Umbilical cord (tissue), 2 donors: ENCODE results near the gene NECAB2. TPM values are rescaled to one million over a fixed set of nuclear protein-coding genes. Genes with fewer than 3 reads are reported as not detected.

Experiments used
- DNase-seq: peaks from one replicate; pipeline ENCODE4 v3.0.0-alpha.2; 2015; ENCODE audit warnings: low spot score
- total RNA-seq: library from RNA; depleted of rRNA; stranded (reverse); fragments of >200 nt; gene quantifications from one replicate; pipeline ENCODE4 v1.2.3, GENCODE V29; 2014; ENCODE audit warnings: low replicate concordance; ENCODE audit not compliant: insufficient read depth

Gene NECAB2
- total RNA-seq, 1 donor from 2014 or later: 6.5 TPM

DNA sequence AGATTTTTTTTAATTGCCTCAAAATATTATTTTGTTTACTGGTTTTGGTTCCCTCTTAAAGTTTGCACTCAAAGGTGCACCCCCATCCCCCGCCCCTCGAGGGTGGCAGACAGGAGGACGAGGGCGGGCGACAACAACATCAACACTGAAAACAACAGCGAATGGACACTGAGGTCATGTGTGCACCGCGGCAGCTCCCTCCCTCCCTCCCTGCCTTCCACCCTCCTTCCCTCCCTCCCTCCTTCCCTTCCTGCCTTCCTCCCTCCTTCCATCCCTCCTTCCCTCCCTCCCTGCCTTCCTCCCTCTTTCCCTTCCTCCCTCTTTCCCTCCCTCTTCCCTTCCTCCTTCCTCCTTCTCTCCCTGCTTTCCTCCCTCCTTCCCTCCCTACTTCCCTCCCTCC, 16.5 kb upstream of the NECAB2 start:
- DNase-seq: no peak

DNA sequence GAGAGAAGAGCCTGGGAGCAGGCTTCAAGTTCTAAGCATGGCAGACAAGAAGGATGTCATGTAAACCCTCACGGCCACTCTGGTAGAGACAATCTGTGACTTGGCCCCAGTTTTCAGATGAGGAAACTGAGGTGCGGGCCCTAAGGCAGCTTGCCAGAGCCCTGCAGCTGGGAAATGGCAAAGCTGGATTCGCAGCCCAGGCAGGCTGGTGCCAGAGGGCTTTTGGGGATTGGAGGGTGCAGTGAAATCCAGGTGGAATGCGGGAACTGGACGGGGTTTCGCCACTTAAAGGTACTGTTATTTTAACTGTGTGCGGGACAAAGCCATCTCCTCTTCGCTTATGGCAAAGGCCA, 15.5 kb upstream of the NECAB2 start:
- no peak for DNase-seq

DNA sequence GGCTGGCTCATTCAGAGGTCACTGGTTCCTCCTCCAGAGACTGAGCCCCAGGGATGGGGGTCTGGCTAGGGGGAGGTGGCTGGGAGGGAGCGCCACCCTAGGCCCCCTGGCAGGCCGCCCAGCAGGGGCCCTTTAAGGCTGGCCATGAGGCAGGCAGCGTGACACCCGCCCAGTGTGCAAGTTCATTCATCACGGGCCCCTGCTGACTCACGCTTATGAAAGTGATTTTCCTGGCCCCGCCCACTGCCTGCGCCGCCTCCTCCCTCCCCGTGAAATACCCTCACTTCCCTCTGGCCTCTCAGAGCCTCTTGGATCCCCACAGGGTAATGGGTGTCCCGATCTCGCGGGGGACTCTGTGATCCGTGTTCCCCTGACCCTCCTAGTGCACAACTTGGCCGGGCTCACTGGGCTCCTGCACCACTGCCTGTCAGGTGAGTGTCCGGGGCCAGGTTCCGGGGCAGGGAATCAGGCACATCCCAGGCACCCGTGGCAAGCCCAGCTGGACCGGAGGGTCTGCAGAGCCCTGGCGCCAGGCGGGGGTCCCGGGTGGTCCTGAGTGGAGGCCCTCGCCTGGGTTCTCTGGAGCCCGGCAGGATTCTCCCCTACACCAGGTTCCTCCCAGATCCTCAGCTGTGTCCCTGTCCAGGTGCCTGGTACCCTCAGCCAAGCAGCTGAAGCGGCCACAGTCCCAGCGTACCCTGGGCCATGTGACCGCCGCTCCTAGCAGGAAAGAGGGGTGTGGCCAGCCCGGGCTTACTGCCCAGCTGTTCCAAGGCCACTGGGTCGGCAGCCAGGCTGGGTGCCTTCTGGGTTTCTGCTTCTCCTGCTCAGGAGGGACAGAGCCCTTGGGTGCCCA, 14.9 kb upstream of the NECAB2 start, which contains the start of gene OSGIN1:
TSS of gene OSGIN1 (plus strand) at position 301 of the 856 bp plus-strand sequence. CDS start 4,432 bp downstream, outside the sequence.
- DNase-seq: peak; percentile 91

DNA sequence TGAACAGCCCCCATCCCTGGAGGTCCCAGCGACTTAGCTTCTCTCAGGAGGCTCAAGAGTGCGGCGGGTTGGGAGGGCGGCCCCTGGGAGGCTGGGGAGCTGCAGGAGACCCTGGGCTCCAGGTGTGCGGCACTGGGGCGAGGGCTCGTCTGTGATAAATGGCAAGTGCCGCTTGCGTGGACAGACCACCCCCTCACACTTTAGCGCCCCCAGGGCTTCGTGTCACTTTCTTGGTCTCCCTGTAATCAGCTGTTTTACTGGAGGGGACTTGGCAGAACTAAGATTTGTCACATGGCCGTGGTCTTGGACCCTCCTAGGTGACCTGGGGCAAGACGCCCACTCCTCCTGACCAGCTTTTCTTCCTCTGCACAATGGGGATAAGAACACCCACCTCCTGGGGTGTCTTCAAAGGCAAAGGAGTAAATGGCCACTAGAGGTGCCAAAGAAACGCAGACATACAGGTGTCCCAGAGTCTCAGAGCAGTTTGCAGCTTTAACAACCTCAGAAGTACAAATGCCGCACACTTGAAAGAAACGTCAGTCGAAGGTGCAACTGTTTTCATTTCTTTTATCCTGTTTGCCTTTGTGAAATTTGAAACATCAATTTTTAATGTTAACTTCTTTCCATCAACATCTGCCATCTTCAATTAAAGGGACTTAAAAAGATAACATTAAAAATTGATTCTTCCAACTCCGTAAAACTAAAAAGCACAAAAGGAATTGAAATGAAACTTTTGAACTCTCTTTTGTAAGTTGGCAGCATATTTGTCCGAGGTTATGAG, 14.1 kb upstream of the NECAB2 start:
- peak; percentile 28 for DNase-seq

DNA sequence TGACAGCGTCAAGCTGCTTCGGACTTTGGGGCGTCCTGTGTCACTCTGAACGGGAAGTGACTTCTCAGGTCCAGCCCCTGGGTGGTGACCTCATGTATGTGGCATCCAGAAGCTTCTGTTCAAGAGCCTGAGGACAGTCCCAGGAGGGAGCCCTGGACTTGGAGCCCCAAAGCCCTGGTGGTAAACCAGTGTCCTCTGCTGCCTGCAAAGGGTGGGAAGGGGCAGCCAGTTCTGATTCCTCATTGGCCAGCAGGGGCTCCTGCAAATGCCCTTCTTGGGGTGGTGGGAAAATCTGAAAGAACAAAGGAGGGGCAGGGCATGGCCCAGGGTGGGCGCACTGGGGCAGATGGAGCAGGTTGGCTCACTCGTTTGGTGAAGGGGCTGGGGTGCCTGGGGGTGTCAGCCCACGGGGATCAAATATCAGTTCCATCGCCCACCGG, 13.4 kb upstream of the NECAB2 start:
- DNase-seq: peak; percentile 42

DNA sequence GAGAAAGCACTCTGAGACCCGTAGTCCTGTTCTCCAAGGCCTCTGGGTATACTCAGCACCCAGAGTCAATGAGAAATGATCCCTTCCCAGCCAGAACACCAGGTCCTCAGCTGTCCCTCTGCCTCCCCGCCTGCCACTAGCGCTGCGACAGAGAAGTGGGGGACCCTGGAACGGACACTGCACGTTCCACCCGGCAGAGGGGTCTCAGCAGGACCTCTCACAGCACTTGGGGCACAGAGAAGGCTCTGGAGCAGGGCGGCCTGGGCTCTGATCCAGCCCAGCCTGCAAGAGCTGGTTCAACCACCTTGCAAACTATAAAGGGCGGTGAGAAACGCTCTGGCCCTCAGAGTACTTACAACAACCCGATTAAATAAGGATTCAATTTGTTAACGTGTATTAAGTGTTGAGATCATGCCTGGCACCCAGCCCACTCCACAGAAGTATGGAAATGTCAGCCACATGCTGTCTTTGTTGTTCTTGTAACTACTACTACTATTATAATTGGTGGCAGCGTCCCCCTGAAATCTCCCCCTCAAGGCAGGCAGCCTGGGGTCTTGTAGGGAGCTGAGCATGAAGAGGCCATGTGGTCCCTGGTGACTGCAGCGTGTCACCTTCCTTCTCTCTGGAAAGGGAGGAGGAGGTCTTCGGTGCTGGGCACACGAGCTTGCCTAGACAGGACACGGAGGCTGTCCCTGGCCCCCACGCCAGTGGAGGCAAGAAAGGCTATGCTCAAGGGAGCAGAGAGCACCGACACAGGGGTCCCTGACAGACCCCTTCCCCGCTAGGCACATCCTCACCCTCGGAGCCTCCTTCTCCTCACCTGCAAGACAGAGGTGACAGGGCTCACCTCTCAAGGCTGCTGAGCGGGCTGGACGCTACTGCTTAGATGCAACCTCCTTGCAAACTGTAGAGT, 12.6 kb upstream of the NECAB2 start:
- no peak for DNase-seq

DNA sequence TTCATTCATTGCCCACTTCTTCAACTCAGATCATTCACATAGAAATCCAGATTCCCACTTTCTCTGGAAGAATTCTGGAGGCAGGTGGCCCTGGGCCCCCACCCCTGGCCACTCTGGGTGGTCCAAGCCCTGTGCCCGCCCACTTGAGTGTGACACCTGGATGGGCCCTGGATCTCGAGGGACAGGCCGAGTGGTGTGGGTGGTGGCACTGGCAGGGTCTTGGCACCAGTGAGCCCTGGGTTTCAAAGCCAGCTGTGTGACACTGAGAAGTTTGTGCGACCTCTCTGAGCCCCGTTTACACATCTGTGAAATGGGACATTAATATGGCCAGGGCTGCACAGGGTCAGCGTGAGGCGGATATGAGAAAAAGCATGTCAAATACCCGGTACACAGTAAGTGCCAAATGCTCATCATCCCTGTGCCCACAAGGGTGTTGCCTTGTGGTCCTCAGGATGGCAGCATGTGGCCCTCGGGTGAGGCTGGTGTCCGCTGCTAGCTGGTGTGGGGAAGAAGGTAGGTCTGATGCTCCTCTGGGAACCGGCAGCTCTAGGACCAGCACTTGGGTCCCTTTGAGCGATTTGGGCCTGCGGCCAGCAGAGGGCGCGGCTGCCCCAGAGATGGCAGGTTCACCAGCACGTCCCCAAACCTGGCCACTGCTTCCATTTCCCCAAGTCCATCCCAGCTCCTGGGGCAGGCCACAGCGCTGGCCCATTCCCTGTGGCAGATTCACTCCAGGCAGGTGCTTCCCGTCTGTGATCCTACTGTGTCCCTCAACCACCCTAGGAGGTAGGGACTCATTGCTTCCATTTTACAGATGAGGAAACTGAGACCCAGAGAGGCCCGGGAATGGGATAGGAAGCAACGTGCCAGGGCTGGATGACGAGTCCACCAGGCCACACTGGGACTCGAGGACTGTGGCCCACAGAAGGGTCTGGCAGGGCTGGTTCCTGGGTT, 11.4 kb upstream of the NECAB2 start:
- peak; percentile 73 for DNase-seq

DNA sequence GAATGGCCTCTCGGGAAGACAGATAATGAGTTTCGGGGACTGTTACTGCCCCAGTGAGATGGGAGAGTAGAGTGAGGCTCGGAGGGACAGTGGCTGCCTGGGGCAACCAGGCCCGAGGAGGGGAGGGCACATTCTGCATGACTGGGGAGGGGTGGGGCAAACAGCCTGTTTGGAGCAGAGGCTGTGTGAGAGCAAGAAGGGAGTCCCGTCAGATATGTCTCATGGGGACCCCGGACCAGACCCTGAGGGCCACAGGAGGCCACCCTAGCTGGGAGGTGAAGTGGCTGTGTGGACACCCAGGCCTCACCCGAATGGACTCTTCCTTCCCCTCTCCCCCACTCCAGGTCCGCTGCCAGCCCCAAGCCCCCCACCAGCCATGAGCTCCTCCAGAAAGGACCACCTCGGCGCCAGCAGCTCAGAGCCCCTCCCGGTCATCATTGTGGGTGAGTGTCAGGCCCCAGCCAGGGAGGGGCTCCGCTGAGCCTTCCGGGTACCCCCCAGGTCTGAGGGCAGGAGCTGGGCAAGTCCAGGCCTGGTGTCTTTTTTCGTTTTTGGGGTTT, 10.7 kb upstream of the NECAB2 start:
- no peak for DNase-seq

DNA sequence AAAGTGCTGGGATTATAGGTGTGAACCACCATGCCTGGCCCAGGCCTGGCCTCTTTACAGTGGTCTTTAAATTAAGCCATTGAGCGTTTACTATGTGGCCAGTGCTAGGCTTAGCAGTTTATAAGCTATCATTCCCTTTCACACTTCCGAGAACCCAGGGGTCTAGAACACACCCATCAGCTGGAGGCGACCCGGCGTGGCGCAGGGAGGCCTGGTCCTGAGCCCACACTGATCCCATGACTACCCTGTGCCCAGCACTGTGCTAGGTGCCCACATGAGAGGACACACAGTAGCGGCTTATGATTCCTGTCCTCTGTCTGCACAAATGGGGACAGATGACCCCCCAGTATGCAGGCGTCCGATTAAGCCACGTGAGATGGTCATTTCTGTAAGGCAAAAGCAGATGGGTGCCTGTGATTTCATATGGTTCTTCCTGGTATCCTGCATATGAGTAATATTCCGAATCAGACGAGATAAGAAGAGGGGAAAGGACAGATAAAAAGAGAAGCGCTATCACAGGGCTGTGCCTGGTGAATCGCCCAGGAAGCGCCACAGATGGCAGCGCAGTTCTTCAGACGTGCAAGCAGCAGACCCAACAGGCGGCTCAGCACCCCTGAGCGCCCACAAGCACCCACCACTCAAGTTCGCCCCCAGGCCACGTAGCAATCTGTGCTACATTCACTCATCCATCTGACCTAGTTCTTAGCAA, 9.8 kb upstream of the NECAB2 start:
- peak; percentile 63 for DNase-seq

DNA sequence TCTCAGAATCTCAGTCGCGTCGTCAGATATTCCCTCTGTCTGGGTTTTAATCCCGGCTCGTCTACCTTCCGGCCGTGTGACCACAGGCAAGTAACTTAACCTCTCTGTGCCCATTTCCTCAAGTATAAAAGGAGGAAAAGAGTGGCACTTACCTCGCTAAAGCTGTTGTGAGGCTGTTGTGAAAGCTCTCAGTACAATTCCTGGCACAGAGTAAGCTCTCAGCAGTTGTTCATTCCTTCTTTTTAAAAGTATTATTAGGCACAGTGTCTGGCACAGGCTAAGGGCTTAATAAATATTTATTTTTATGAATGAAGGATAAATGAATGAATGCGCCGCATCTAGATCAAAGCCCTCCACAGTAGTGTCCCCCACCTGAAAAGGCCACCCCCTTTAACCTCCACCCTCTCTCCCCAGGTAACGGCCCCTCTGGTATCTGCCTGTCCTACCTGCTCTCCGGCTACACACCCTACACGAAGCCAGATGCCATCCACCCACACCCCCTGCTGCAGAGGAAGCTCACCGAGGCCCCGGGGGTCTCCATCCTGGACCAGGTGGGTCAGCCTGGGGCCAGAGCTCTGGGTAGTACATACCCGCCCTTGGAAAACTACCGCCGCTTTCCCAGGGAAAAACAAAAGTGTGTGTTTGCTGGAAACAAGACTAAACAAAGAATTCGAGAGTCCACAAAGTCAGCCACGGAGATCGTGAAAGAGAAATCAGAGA, 9.0 kb upstream of the NECAB2 start:
- peak; percentile 53 for DNase-seq

DNA sequence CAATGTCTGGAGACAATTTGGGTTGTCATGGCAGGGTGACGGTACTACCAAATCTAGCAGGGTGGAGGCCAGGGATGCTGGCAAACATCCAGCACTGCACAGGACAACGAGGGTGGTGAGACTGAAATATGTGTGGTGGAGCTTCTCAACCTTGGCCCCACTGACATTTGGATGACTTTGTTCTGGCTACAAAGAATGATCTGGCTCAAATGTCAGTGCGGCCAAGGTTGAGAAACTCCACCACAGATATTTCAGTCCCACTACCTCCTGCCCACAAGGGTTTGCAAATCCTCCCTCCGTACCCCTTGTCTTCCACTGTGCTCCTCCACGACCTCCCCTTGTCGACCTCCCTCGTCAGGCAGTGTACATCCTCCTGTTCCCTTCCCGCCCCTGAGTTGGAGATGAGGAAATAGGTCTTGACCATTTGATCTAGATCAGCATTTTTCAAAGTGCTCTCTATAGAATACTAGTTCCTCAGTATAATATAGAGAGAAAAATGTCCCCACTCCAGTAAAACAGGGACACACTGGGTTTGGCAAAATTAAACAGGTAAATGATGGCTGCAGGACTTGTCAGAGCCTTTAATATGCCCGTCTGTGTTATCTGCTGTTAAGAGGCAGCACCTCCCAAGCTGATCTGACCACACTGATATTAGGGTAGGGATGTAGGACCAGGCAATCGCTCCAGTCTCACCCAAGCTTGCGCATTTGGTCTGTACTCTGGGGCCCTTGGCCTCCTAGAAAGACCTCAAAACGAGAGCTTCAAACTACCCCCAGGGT, 8.2 kb upstream of the NECAB2 start:
- DNase-seq: no peak

DNA sequence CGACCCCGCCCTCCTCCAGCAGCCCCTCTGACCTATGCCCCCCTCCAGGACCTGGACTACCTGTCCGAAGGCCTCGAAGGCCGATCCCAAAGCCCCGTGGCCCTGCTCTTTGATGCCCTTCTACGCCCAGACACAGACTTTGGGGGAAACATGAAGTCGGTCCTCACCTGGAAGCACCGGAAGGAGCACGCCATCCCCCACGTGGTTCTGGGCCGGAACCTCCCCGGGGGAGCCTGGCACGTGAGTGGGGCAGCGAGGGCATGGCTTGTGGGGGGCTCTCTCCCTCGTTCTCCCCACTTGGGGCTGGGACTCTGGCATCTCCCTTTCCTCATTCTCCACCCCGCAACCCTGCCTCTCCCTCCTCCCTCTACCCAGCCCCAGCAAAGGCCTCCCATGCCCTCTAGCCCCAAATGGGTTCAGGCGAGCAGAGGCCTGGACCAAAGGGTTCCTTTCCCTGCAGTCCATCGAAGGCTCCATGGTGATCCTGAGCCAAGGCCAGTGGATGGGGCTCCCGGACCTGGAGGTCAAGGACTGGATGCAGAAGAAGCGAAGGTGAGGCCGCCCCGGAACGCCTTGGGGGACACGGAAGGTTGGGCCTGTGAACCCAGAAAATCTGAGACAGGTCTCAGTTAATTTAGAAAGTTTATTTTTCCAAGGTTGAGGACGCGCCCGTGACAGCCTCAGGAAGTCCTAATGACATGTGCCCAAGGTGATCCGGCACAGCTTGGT, 7.4 kb upstream of the NECAB2 start:
- no peak for DNase-seq

DNA sequence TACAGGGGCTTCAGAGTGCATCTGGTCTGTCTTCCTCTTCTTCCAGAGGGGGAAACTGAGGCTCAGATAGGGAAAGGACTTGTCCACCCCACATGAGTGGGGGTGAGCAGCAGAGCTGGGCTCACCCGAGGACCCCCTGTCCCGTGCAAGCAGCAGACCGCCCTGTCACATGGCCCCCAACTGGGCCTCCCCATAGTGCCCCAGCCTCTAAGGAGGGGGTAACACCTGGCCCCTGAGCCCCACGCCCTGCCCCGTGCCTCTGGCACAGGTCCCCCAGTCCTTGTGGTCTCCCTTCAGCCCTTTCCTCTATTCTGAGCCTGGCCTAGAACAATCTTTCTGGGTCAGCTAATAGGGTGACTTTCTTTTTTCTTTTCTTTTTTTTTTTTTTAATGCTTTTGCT, 6.5 kb upstream of the NECAB2 start:
- DNase-seq: no peak

DNA sequence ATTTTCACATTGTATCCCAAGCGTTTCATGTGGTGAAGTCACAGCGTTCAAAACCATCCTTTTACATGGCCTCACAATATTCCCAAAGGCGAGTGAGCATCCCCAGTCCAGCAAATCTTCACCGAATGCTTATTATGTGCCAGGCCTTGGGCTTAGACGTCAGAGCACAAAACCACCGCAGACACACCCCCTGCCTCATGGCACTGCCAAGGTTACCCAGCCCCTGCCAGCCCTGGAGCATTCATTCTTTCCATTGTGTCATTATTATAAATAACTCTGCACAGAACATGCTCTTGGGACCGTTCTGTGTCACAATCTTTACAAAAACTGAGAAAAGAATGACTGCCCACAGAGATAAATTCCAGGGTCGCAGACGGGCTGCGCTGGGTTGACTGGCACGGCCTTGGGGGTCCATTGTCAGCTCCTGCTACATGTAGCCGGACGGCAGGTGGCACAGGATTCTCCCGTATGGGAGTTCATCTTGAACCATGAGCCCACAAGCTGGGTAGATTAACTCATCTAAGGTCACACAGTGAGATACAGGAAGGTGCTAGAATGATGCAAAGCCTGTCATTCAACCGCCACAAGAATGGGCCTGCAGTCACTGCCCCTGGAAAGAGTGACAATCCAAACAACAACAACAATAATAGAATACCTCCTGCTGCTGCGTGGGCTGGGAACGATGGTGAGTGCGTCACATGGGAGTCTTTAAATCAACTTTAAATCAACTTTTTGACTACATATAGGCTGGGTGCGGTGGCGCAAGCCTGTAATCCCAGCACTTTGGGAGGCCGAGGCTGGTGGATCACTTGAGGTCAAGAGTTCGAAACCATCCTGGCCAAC, 4.5 kb upstream of the NECAB2 start:
- DNase-seq: no peak

DNA sequence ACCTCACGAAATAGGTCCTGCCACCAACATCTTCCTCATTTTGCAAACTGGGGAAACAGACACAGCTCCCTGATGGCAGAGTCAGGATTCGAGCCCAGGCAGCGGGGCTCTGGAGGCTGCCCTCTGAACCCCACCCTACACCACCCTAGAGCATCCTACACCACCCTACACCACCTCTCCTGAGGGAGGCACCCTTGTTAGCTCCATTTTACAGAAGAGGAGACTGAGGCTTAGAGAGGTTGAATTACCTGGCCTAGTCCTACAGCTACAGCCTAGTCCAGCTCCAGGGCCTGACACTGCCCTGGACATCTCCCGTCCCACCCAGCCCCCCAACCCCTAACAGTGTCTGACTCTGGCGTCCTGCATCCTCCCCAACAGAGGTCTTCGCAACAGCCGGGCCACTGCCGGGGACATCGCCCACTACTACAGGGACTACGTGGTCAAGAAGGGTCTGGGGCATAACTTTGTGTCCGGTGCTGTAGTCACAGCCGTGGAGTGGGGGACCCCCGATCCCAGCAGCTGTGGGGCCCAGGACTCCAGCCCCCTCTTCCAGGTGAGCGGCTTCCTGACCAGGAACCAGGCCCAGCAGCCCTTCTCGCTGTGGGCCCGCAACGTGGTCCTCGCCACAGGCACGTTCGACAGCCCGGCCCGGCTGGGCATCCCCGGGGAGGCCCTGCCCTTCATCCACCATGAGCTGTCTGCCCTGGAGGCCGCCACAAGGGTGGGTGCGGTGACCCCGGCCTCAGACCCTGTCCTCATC, 3.2 kb upstream of the NECAB2 start:
- DNase-seq: no peak
